Measurements from ENCODE around the gene MIDN.

The MIDN gene

GRCh38 chr19:1261798-1262622 lies 13.6 kb downstream of the MIDN start:
- TF ChIP-seq GATA3 (IDR thresholded peaks at IDR 0.05; ENCODE audit: low read depth, low read length): no peak
- TF ChIP-seq GATA2 (IDR thresholded peaks at IDR 0.05; ENCODE audit: low read depth, low read length): no peak

- TF ChIP-seq GATA3 (IDR thresholded peaks at IDR 0.05; ENCODE audit: low read depth, low read length): no peak
- no peak for TF ChIP-seq GATA2 (IDR thresholded peaks at IDR 0.05; ENCODE audit: low read depth, low read length)
Observed at GRCh38 chr19:1262623-1263123, 14.3 kb downstream of the MIDN start.

GRCh38 chr19:1263188-1263587 lies 14.8 kb downstream of the MIDN start:
- TF ChIP-seq GATA3 (IDR thresholded peaks at IDR 0.05; ENCODE audit: low read depth, low read length) (no peak), GATA2 (IDR thresholded peaks at IDR 0.05; ENCODE audit: low read depth, low read length) (no peak)

- no peak for TF ChIP-seq GATA2 (IDR thresholded peaks at IDR 0.05; ENCODE audit: low read depth, low read length)
- no peak for TF ChIP-seq GATA3 (IDR thresholded peaks at IDR 0.05; ENCODE audit: low read depth, low read length)
Observed at GRCh38 chr19:1264801-1265614, 16.6 kb downstream of the MIDN start.

GRCh38 chr19:1265615-1266128 lies 17.3 kb downstream of the MIDN start:
- TF ChIP-seq GATA2 (IDR thresholded peaks at IDR 0.05; ENCODE audit: low read depth, low read length) (no peak), GATA3 (IDR thresholded peaks at IDR 0.05; ENCODE audit: low read depth, low read length) (no peak)

GRCh38 chr19:1266129-1266915 lies 17.9 kb downstream of the MIDN start:
- TF ChIP-seq GATA2 (IDR thresholded peaks at IDR 0.05; ENCODE audit: low read depth, low read length) (no peak), GATA3 (IDR thresholded peaks at IDR 0.05; ENCODE audit: low read depth, low read length) (no peak)

GRCh38 chr19:1266916-1267476 lies 18.6 kb downstream of the MIDN start:
- no peak for TF ChIP-seq GATA2 (IDR thresholded peaks at IDR 0.05; ENCODE audit: low read depth, low read length)
- TF ChIP-seq GATA3 (IDR thresholded peaks at IDR 0.05; ENCODE audit: low read depth, low read length): no peak

- no peak for TF ChIP-seq GATA2 (IDR thresholded peaks at IDR 0.05; ENCODE audit: low read depth, low read length)
- TF ChIP-seq GATA3 (IDR thresholded peaks at IDR 0.05; ENCODE audit: low read depth, low read length): no peak
Observed at GRCh38 chr19:1267477-1268225, 19.3 kb downstream of the MIDN start.

GRCh38 chr19:1268226-1269064 lies 20.1 kb downstream of the MIDN start:
- TF ChIP-seq GATA3 (IDR thresholded peaks at IDR 0.05; ENCODE audit: low read depth, low read length) (no peak), GATA2 (IDR thresholded peaks at IDR 0.05; ENCODE audit: low read depth, low read length) (no peak)

GRCh38 chr19:1269065-1269477 lies 20.7 kb downstream of the MIDN start, which contains the start of gene CIRBP:
Gene CIRBP (plus strand): TSS chr19:1269332. CDS start chr19:1270934, 1,602 bp downstream.
- no peak for TF ChIP-seq GATA3 (IDR thresholded peaks at IDR 0.05; ENCODE audit: low read depth, low read length)
- no peak for TF ChIP-seq GATA2 (IDR thresholded peaks at IDR 0.05; ENCODE audit: low read depth, low read length)

GRCh38 chr19:1269478-1270212 lies 21.3 kb downstream of the MIDN start:
- TF ChIP-seq GATA2 (IDR thresholded peaks at IDR 0.05; ENCODE audit: low read depth, low read length): no peak
- TF ChIP-seq GATA3 (IDR thresholded peaks at IDR 0.05; ENCODE audit: low read depth, low read length): no peak

Data from SH-SY5Y (cell line).